HG03159 (cell line): ENCODE measurements around the gene DYSF.

ENCODE experiments used
- ATAC-seq: cut with Tn5 transposase; IDR thresholded peaks from one replicate; pipeline ENCODE4 v1.9.1; 2021; ENCODE audit warnings: mild to moderate bottlenecking, moderate library complexity; ENCODE audit not compliant: unreplicated experiment

DYSF gene

GRCh38 chr2:71666094-71666474 is 212.7 kb downstream of the DYSF start:
- no peak for ATAC-seq

DNA sequence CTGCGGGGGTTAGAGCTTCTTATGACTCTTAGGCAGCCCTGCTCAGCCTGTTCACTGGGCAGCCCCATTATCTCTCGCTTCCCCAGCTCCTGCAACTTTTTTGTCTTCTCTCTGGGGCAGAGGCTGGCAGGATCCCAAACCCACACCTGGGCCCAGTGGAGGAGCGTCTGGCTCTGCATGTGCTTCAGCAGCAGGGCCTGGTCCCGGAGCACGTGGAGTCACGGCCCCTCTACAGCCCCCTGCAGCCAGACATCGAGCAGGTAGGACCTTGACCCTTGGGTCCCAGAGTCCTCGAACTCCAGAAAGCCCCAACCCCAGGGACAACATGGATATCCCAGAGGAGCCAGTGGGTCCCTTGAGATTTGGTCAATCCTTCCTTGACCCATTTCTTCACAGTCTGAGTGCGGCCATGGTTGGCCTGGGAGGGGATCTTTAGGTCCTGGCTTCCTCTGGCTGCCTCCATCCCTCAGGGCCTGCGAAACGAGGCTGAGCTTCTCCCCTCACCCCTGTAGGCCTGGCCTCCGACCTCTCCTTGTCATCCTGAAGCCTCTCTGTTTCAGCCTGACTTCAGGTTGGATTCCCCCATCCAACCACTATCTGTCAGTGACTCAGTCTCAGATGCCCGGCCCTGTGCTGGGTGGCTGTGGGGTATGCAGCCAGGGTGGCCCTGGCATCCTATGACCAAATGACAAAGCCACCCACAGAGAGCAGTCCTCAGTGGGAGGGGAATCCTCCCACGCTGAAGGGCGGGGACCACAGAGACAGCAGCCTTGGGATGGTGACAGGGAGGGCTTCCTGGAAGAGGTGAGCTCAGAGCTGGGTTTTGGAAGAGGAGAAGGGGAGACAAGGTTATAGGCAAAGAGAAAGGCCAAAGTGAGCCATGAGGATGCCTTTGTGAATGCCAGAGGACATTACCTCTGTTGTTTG is 214.2 kb downstream of the DYSF start:
- ATAC-seq, result no peak

- ATAC-seq, result no peak
Observed at GRCh38 chr2:71668326-71669057, 215.1 kb downstream of the DYSF start.

DNA sequence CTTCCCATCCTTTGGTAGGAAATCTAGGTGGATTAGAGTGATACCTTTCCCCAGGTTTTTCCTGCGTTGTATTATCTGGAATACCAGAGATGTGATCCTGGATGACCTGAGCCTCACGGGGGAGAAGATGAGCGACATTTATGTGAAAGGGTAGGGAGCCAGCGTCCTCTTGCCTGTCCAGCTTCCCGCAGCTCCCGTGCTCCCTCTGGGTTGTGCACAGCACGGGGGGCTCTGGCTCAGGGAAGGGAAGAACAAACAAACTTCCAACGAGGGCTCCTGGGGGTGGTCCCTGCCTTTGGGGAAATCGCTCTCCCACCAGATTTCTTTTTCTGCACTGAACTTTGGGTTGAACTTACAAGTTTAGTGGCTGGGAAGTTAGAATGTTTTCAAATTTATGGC is 215.7 kb downstream of the DYSF start:
- ATAC-seq, result no peak

GRCh38 chr2:71669628-71670429 is 216.5 kb downstream of the DYSF start:
- no peak for ATAC-seq

DNA sequence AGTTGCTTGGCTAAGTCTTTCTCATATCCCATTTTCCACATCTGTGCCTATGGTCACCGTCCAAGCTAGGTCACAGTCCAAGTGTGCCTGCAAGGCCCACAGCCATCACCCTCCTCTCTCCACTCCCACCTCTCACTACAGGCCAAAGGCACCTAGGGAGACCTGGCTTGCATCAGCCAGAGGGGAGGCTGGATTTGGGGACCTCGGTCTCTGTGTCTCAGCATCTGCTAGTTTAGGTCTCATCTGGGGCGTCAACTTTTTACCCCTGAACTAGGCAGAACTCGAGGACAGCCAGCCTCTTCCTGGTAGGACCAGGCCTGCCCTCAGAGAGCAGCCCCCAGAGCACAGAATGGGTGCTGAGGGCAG is 217.1 kb downstream of the DYSF start:
- ATAC-seq, result no peak

DNA sequence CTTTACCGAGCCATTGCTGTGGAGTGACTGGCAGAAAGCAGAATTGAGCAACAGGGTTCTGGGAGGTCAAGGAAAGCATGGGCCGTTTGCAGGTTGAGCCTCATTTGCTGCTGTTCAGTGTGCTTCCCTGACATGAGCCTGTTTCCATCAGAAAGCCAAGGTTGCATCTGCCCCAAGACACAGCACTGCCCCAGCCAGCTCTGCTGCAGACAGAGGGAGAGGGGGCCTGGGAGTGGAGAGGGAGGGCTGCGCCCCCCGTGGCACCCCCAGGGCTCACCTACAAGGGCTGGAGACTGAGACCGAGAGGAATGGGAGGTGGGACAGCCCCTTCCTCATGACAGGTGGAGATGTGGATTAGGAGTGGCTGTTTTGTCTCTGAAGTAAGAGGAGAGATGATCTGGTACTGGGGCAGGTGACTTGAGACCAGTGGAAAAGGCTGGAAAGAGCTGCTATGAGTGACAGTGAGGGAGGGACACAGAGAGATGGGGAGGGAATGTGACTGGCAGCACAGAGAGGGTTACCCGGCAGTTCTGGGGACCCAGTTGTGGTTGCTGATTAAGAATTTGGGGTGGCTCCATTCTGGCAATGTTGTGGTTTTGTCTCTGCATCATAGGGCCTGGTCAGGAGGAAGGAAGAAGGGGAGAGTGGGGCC is 218.0 kb downstream of the DYSF start:
- no peak for ATAC-seq

GRCh38 chr2:71671895-71672825 is 218.8 kb downstream of the DYSF start:
- no peak for ATAC-seq

DNA sequence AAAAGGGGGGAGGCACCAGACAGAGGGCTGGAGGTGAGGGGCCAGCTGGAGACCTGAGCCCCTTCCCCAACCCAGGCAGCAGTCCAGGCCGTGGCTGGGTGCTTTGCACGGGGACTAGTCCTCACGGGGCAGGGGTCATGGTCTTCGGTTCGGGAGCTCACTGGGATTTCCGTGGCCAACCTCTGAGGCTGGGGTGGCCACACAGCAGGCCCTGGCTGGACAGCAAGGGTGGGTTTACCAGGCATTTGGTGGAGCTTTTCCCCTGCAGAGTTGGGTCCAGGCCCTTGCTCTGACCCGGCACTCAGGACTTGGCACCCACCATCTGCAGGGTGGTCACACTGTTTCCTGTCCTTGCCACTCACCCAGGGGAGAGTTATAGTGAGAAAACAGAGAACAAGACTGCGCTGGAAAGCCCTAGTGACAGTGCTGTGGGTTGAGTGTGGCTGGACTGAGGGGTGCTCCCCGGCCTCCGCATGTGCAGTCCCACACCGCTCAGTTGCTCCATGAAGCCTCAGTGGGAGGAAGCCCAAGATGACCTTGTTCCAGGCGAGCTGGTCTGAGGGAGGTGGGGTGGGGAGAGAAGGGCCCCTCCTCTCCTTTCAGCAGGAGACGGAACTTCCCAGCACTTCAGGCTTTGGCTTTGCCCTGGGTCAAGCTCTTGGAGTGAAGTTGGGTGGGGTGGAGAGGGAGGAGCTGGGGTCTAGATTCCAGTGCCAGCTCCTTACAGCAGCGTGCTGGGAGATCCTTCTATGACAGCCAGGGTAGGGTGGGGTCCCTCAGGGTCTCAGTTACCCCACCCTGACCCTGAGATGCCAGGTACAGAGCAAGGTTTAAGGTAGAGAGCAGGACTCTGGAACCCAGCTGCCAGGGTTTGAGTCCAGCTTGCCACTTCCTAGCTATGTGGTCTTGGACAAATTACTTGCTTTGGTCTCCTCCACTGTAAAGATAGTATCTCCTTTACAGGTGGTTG is 219.8 kb downstream of the DYSF start:
- ATAC-seq, result no peak

- no peak for ATAC-seq
Observed at GRCh38 chr2:71674158-71674851, 220.9 kb downstream of the DYSF start.

DNA sequence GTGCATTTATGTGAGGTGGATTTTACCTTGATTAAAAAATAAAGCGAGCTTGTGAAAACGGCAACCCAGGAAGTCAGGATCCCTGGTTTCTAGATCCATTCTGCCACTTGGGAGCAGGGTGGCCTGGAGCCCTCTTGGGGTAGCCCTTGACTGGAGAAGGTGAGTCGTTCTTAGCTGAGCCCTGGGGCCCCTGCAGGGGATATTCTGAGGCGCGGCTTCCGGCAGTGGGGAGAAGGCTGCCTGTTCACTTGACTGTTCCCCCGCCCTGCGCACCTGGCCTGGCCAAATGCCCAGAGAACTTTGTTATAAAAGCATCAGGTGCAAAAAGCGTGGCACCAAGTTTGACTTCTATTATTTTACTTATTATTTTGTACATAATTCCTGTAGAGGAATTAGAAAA is 221.9 kb downstream of the DYSF start:
- ATAC-seq, result no peak

DNA sequence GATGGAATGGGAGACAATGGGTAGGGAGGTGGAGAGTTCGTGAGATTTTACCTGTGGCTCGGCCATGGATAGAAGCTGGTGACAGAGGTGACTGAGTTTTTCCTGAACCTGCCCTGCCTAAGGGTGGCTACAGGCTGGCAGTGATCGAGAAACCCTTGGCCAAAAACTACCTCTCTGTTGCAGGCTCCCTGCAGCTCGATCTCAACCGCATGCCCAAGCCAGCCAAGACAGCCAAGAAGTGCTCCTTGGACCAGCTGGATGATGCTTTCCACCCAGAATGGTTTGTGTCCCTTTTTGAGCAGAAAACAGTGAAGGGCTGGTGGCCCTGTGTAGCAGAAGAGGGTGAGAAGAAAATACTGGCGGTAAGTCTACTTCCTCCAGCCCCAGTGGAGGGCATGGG is 225.5 kb downstream of the DYSF start:
- ATAC-seq, result no peak

DNA sequence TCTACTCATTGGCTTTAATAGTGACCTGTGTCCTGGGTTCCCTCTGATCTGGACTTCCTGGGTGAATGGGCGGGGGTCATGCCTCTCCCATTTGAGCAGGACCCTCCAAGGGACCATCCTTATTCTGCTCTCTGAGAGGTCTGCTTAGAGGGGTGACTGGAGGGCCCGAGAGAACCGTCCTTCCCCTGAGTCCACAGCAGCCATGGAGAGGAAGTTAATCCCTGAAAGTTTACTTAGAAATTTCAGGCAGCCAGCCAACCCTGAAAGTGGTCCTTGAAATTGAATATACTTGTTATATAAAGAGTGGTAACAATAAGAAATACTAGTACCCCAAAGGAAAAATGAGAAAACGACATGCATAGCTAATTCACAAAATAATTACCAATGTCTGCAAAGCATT is 226.1 kb downstream of the DYSF start:
- no peak for ATAC-seq

- no peak for ATAC-seq
Observed at GRCh38 chr2:71680925-71681324, 227.6 kb downstream of the DYSF start.

DNA sequence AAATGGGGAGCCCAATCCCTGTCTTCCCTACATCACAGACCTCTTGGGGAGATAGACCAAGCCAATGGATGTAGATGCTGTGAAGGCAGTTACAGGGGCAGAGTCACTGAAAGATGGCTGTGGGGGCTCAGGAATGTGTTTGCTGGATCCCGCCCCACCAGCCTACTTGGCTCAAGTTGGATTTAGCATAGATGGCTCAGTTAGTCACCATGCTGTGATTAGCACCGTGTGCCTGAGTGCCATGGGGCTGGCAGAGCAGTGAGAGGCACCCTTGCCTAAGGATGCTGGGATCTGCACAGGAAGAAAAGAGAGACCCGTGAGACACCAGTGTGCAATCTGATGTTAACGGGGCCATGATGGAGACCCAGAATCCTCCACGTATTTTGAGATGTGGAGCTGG is 228.3 kb downstream of the DYSF start:
- ATAC-seq, result no peak

- no peak for ATAC-seq
Observed at GRCh38 chr2:71682341-71682740, 229.0 kb downstream of the DYSF start.

- no peak for ATAC-seq
Observed at GRCh38 chr2:71683070-71683469, 229.7 kb downstream of the DYSF start.

DNA sequence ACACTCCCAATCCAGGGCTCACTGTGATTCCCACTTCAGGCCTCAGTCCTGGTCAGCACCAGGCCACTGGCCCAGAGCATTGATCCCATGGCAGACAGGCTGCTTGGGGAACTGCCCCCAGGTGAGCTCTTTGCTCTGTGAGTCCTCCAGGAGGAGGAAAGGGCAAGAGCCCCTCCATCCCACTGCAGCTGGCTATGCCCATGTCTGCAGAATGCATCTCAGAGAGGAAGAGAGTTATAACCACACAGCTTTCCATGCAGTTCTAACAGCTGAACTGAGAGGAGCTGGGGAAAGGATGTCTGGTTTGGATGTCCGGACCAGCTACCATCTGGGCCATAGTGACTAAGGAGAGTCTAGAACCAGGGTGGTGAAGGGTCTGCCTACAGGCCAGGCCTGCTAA is 230.3 kb downstream of the DYSF start:
- ATAC-seq, result no peak
